Activated CD8-positive, alpha-beta memory T cell treated with anti-CD3 and anti-CD28 coated beads, Interleukin-2, amount 50 U/mL, for 4 hours (primary cell): ENCODE data around the gene MIOS.
"Not testable (repeated sequence)": the region's sequence is repeated elsewhere in the genome, so short reads cannot be mapped to it uniquely, and the experiment has no call there.

Source experiments
- DNase-seq: peaks from one replicate; pipeline ENCODE4 v3.0.0-alpha.2; 2020

Gene MIOS

DNA sequence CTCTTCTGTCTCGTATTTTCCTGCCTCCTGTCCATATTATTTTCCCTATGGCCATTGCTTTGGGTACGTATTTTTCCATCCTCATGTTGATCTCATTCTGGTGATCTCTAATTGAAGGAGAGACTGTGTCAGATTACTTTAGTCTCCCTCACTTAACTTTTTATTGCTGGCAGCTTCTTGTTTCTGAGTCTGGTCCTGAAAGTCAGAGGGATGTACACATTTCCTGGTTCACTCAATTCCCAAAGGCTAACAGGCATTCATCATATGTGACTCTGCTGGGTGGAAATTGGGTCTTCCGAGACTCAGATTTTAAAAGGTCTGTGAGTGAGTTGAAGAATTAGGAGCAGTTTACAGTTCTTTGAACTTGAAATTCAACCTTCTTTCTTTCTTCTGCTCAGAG, 84.8 kb downstream of the MIOS start:
- DNase-seq: no peak

- no peak for DNase-seq
Measured at GRCh38 chr7:7652798-7653540, 86.3 kb downstream of the MIOS start.

DNA sequence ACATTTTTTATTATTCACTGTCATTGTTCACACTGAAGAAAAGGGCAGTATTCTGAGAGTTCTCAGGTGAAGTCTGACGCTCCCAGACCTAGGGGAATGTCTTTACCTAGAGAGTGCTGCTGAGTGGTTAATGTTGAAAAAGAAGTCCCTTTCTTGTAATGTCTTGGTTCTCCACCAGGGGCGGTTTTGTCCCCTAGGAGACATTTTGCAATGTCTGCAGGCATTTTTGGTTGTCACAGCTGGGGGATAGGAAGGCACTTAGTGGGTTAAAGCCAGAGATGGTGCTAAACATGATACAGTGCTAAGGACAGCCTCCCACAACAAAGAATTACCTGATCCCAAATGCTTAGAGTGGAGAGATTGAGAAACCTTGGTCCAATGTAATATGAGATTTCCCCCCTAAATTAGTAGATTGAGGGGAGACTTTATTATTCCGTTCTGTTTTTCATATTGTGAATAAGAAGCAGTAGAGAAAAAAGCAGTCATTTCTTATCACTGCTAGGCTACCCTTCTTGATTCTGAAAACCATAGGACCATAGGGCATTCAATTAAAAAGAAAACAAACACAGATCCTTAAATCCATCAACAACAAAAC, 87.0 kb downstream of the MIOS start:
- DNase-seq: peak; percentile 19

- no peak for DNase-seq
Measured at GRCh38 chr7:7654964-7655715, 88.5 kb downstream of the MIOS start.

DNA sequence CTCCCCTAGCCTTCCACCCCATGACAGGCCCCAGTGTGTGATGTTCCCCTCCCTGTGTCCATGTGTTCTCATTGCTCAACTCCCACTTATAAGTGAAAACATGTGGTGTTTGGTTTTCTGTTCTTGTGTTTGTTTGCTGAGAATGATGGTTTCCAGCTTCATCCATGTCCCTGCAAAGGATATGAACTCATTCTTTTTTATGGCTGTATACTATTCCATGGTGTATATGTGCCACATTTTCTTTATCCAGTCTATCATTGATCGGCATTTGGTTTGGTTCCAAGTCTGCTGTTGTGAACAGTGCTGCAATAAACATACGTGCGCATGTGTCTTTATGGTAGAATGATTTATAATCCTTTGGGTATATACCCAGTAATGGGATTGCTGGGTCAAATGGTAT, 89.8 kb downstream of the MIOS start:
- DNase-seq: not testable (repeated sequence)
